ENCODE data around the gene CST3. TPM values are rescaled to one million over a fixed set of nuclear protein-coding genes. Genes with fewer than 3 reads are reported as not detected.
"Not testable (repeated sequence)": the region's sequence is repeated elsewhere in the genome, so short reads cannot be mapped to it uniquely, and the experiment has no call there.

Gene CST3
- total RNA-seq, 1 donor from 2014 or later, result 284 TPM

DNA sequence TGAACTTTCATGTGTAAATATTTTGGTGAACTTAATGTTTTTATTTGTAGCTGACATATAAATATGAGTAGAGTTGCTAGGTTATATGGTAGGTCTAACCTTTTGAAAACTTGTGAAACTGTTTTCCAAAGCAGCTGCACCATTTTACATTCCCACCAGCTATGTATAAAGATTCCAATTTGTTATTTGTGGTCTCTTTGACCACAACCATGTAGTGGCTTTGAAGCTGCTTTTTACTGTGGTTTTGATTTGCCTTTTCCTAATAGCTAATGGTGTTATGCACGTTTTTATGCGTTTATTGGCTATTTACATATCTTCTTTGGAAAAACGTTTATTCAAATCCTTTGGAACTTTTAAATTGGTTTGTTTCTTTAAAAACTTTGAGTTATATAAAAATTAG lies 10.3 kb downstream of the CST3 start:
- no peak for DNase-seq

GRCh38 chr20:23626040-23626620 lies 11.6 kb downstream of the CST3 start:
- DNase-seq, result no peak

- no peak for DNase-seq
These were observed 12.4 kb downstream of the CST3 start for GRCh38 chr20:23625236-23625964.

- DNase-seq, result no peak
These were observed 13.4 kb downstream of the CST3 start for GRCh38 chr20:23624324-23624691.

DNA sequence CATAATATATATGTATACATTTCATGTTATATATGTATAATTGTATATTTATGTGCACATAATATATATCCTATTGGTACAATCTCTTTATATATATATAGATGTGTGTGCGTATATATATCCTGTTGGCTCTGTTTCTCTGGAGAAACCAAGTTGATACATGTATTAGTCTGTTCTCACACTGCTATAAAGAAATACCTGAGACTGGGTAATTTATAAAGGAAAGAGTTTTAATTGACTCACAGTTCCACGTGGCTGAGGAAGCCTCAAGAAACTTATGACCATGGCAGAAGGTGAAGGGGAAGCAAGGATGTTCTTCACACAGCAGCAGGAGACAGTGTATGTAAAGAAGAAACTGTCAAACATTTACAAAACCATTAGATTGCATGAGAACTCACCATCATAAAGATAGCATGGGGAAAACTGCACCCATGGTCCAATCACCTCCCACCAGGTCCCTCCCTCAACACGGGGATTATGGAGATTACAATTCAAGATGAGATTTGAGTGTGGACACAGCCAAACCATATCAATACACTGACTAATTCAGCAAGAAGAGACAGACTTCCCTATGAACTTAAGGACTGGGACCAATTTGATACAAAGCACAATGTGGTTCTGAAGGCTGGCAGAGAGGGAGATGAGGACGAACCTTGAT lies 14.0 kb downstream of the CST3 start:
- DNase-seq, result no peak

GRCh38 chr20:23622839-23623343 lies 14.9 kb downstream of the CST3 start:
- DNase-seq, result peak; percentile 77

GRCh38 chr20:23622401-23622800 lies 15.4 kb downstream of the CST3 start:
- DNase-seq, result not testable (repeated sequence)

- not testable (repeated sequence) for DNase-seq
These were observed 16.9 kb downstream of the CST3 start for GRCh38 chr20:23620670-23621386.

DNA sequence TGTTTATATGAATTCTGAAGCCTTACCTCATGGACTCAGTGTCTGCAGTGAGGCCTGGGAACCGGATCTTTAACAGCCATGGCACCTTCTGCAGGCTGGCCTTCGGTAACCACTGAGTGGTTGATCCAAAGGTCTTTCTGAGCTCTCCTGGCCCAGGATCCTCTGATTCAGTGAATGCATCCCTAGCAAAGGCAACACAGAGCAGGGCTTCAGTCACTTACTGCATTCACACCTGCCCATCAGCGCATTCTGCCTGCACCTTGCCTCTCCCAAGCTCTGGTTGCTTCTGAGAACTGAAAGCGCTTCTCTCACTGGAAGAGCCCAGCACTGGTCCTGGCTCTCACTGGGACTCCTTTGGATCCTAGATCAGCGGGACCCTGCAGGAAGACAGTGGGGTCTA lies 23.6 kb downstream of the CST3 start:
- no peak for DNase-seq

GRCh38 chr20:23613676-23614075 lies 24.1 kb downstream of the CST3 start:
- DNase-seq, result no peak

GRCh38 chr20:23612396-23612795 lies 25.4 kb downstream of the CST3 start:
- no peak for DNase-seq

DNA sequence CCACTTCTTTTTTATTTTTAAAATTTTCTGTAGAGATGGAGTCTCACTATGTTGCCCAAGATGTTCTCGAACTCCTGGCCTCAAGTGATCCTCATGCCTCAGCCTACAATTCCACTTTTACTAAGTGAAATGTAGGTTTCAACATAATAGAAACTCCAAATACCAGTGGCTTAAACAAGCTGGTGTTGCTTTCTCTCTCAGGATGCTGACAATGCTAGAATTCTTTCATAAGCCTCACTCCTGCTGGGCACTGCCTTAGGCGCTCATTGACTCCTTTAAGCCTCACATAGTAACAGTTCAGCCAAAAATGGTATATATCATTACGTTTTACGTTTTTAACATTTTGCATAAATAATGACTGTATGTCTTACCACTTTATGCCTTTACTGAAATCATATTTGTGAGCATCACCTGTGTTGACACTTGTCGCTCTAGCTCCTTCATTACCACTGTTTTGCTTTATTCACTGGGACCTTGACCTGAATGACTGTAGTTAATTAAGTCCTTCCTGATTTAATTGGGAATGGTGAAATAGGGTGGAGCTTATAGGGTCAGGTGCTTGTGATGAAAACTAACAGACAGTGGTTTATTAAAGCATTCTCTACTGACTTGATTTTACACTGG lies 28.2 kb downstream of the CST3 start:
- DNase-seq, result no peak

DNA sequence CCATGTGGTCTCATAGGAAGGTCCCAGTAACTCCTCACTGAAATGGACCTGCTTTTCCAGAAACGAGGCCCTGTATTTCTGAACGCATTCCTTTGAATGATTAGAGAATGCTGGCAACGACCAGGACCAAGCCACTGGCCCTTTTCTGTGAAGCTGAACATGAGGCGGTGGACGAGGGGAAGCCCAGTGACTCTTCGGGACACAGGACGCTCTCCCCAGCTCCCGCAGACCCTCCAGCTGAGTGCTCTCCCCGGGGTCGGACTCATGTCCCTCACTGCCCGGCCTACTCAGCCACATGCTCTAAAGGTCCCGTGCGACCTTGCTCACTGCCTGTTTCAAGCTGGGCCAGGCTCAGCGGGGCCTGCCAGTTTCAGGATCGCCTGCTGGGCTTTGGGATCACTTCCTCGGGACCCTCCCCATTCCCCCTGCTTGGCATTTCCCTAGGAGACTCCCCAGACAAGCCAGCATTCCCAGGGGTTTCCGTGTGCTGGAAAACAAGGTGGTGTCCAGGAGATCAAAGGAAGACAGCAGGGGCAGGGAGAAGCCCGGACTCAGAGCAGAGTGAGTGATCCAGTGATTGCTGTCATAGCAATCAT lies 29.4 kb downstream of the CST3 start:
- no peak for DNase-seq

GRCh38 chr20:23607497-23608245 lies 30.1 kb downstream of the CST3 start:
- DNase-seq, result no peak

- DNase-seq, result peak; percentile 78
These were observed 31.1 kb downstream of the CST3 start for GRCh38 chr20:23606652-23607049.

- DNase-seq, result no peak
These were observed 31.7 kb downstream of the CST3 start, which contains the start of gene CST9 for GRCh38 chr20:23605867-23606651. Gene CST9 (minus strand): TSS chr20:23605917. CDS start chr20:23605864, 53 bp downstream.

GRCh38 chr20:23604306-23604705 lies 33.4 kb downstream of the CST3 start:
- no peak for DNase-seq

DNA sequence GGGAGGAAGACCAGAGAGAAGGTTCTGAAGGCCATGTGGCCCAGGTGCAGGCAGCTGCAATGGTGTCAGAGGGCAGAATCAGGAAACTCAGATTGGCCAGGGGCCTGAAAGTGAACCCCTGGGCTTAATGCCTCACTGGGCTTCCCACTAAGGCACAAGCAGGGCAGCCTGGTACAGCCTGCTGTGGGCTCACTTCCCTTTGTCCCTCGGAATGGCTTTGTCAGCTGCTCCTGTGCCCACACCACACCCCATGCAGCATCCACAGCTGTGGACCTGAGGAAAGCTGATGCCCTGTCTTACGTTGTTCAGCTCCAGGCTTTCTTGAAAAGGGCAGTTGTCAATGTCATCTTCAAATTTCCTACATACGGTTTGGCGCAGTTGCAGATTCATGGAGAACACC lies 34.4 kb downstream of the CST3 start:
- no peak for DNase-seq

DNA sequence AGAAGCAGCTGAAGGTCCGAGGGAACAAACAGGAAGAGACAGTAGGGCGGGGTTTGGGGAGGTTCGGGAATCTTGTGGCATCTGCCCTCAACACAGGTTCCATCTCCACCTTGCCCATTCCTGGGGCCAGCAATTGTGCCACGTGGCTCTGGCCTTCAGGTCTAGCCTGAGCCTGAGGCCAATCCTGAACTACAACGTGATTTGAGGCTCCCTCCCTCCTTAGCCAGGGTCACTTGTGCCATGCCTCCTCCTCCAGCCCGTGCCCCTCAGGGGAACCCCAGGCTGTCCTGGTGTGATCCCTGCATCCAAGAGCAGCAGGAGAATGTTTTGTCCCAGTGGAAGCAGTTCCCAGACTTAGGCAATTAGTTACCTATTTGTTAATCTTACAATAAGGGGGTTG lies 35.1 kb downstream of the CST3 start:
- DNase-seq, result no peak

DNA sequence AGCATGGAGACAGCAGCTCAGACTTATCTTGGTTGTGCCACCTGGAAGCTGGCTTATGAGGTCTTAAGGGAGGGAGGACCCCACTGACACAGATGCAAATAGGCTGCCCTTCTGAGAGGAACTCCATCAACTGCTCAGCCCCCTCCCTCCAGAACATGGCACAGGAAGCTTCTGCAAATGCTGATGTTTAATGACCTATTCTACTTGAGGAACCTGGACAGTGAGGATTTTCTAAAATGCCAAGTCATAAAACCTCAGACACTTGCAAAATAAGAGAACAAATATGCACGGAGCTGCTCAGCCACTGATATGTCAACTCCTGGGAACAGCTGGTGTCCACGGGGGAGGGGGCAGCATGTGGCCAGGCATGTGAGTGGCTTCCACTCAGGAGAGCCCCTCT lies 35.5 kb downstream of the CST3 start:
- no peak for DNase-seq

DNA sequence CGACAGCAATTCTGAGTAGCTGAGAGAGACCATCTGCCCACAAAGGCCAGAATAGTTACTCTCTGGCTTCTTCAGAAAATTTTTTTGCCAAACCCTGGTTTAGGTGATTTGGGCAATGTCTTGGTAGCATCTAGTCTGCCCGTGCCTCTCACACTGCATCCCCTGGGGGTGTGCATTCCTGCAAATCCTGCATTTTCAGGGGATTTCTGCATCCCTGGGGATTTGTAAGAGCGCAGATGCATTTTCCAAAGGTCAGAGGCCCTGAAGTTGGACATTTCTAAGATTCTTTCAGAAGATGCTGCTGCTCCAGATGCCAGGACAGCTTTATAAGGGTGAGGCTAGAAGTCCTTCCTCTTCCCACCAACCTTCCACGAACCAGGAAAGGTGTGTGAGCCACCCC lies 36.0 kb downstream of the CST3 start:
- DNase-seq, result no peak
